ENCODE data around the gene CAMKMT.

The CAMKMT gene

GRCh38 chr2:44570271-44570670 is 208.5 kb downstream of the CAMKMT start:
- peak; percentile 48 for DNase-seq (ENCODE audit: low spot score)
- ChIA-PET POLR2A (ENCODE audit: low non-redundant PET) (no interaction called here), CTCF (interaction anchor here (0.6 kb wide), 1 partner anchor 288 kb away, joined by 3 read pairs; no protein-coding TSS in a partner anchor)
- TF ChIP-seq CTCF (conservative IDR thresholded peaks at IDR 0.05; ENCODE audit: low read depth): no peak
- H3K27ac ChIP-seq: no peak overlapping the region

DNA sequence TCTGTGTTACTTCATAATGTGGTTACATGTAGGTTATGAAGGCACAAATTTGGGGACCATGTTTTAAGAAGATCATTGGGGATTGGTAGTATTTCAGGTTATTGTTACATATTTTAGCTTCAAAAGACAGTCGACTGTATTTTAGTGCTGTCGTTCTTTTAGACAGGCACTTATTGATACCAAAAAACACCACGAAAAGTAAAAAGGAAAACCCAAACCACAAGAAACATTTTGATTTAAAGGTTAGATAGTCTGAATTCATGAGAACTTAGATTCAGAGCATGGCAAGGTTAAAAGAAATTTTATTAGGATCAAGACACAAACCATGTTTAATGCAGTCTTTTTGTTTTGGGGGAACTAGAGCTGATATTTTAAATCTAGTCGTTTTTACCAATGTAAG is 209.0 kb downstream of the CAMKMT start:
- no peak for TF ChIP-seq CTCF (conservative IDR thresholded peaks at IDR 0.05; ENCODE audit: low read depth)
- H3K27ac ChIP-seq: no peak overlapping the region
- DNase-seq (ENCODE audit: low spot score): no peak
- ChIA-PET POLR2A (ENCODE audit: low non-redundant PET) (no interaction called here), CTCF (interaction anchor here (0.6 kb wide), 1 partner anchor 288 kb away, joined by 3 read pairs; no protein-coding TSS in a partner anchor)

GRCh38 chr2:44572196-44572900 is 210.6 kb downstream of the CAMKMT start:
- no peak for TF ChIP-seq CTCF (conservative IDR thresholded peaks at IDR 0.05; ENCODE audit: low read depth)
- POLR2A ChIA-PET (ENCODE audit: low non-redundant PET): no interaction called here
- DNase-seq (ENCODE audit: low spot score): peak; percentile 55

GRCh38 chr2:44573996-44574395 is 212.2 kb downstream of the CAMKMT start:
- POLR2A ChIA-PET (ENCODE audit: low non-redundant PET): no interaction called here
- H3K27ac ChIP-seq: no peak overlapping the region
- no peak for TF ChIP-seq CTCF (conservative IDR thresholded peaks at IDR 0.05; ENCODE audit: low read depth)
- no peak for DNase-seq (ENCODE audit: low spot score)
- CTCF ChIA-PET: no interaction called here

More at GRCh38 chr2:44572196-44572900, 210.6 kb downstream of the CAMKMT start:
- CTCF ChIA-PET: interaction anchor here (0.6 kb wide), 1 partner anchor 360 kb away, joined by 3 read pairs; no protein-coding TSS in a partner anchor
- no peak overlapping the region for H3K27ac ChIP-seq

- POLR2A ChIA-PET (ENCODE audit: low non-redundant PET): no interaction called here
- no peak overlapping the region for H3K27ac ChIP-seq
- DNase-seq (ENCODE audit: low spot score): peak; percentile 71
- no peak for TF ChIP-seq CTCF (conservative IDR thresholded peaks at IDR 0.05; ENCODE audit: low read depth)
- CTCF ChIA-PET: interaction anchor here (0.7 to 1.1 kb wide), 2 partner anchors 99 to 199 kb away, joined by 3 to 4 read pairs; no protein-coding TSS in a partner anchor
Observed at GRCh38 chr2:44578471-44579093, 216.8 kb downstream of the CAMKMT start.

DNA sequence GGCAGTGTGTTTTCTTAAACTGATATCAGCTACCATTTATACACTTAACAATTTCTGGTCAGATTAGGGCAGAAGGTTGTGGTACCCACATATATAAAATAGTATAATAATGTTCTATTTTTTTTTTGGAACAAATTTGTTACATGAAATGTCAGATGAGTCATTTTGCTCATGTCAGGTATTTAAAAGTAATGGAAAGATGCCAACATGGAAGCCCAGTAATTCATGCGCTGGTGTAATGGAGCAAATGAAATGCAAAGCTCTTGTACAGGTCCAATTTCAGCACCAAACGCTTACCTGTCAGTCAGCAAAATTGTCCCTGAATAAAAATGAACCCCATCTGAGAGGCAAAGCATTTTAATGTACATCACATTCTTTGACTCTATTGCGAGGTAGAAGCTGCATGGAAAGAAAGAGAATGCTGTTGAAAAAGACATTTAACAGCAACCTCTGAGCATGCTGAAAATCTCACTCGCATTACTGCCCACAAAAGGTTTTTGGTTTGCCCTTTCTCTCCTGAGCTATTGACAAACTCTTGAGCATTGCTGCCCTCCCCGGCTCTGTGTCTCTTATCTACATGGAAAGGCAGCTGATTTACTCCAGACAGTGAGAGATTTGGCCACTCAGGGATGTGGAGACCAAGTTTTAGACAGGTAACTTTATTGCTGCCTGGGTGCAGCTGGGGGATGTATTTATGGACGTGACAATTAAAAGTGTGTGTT is 217.5 kb downstream of the CAMKMT start:
- no peak for TF ChIP-seq CTCF (conservative IDR thresholded peaks at IDR 0.05; ENCODE audit: low read depth)
- POLR2A ChIA-PET (ENCODE audit: low non-redundant PET): no interaction called here
- CTCF ChIA-PET: interaction anchor here (0.6 to 1.1 kb wide), 2 partner anchors 100 to 877 kb away, joined by 3 to 4 read pairs; no protein-coding TSS in a partner anchor
- H3K27ac ChIP-seq: no peak overlapping the region
- peak; percentile 49 for DNase-seq (ENCODE audit: low spot score)

All from RWPE1 (cell line).